Esophagus (tissue), 2 donors: Measurements from ENCODE around the gene OR9A4. TPM values are rescaled to one million over a fixed set of nuclear protein-coding genes. Genes with fewer than 3 reads are reported as not detected.

Experiments
- H3K27ac ChIP-seq, 2 donors: one replicate each; pipeline ENCODE4 v1.5.1; 2013; ENCODE audit warnings: low read depth in 2 of 2, mild to moderate bottlenecking in 2 of 2, inconsistent platforms in 1 of 2, low read length in 1 of 2, moderate library complexity in 1 of 2
- H3K27me3 ChIP-seq, 2 donors: one replicate each; pipeline ENCODE4 v1.6.1; 2013; ENCODE audit warnings: low read length in 2 of 2, control low read depth in 1 of 2, mild to moderate bottlenecking in 1 of 2; ENCODE audit not compliant: insufficient read depth in 2 of 2, control insufficient read depth in 1 of 2
- H3K36me3 ChIP-seq, 2 donors: one replicate each; pipeline ENCODE4 v1.6.1; 2013; ENCODE audit warnings: low read length in 1 of 2; ENCODE audit not compliant: control insufficient read depth in 2 of 2, insufficient read depth in 2 of 2
- H3K4me1 ChIP-seq, 2 donors: one replicate each; pipeline ENCODE4 v1.6.1; 2013; ENCODE audit warnings: low read length in 1 of 2; ENCODE audit not compliant: control insufficient read depth in 2 of 2, insufficient read depth in 2 of 2
- H3K4me3 ChIP-seq, 2 donors: one replicate each; pipeline ENCODE4 v1.5.1; 2013; ENCODE audit warnings: low read length in 2 of 2, mild to moderate bottlenecking in 2 of 2, low read depth in 1 of 2, moderate library complexity in 1 of 2
- H3K9me3 ChIP-seq, 2 donors: one replicate each; pipeline ENCODE4 v1.6.1; 2013; ENCODE audit warnings: mild to moderate bottlenecking in 2 of 2, low read depth in 1 of 2, low read length in 1 of 2, moderate library complexity in 1 of 2; ENCODE audit not compliant: control insufficient read depth in 2 of 2, insufficient read depth in 1 of 2
- WGBS, 2 donors: extraction: QIAGEN DNeasy Blood & Tissue Kit; methylation state at CpG; one replicate each; pipeline ENCODE4 v1.1.7; 2013; 5-methylcytosine and 5-hydroxymethylcytosine counted together
- polyA plus RNA-seq, 2 donors: library from polyadenylated mRNA; stranded (reverse); fragments of 200-250 nt; gene quantifications; one replicate each; pipeline ENCODE4 v1.2.3, GENCODE V29; 2013
- donor health status: healthy with polysubstance abuse.
- donor health status: Bipolar disorder and iron deficiency.

The OR9A4 gene
- polyA plus RNA-seq, 2 donors = not detected

- Histone ChIP-seq H3K27ac (no peak overlapping the region), H3K36me3 (no peaks in the 10 kb centered on the region), H3K4me1 (no peaks in the 10 kb centered on the region), H3K4me3 (no peak overlapping the region), H3K27me3 (no peaks in the 10 kb centered on the region), H3K9me3 (no peaks in the 10 kb centered on the region)
- WGBS, 2 donors = 67 to 77% methylated on average over 1 of the region's 1 CpG
These were observed 27.6 kb downstream of the OR9A4 start for GRCh38 chr7:141943846-141944245.

GRCh38 chr7:141944811-141945210, 28.6 kb downstream of the OR9A4 start:
- no peaks in the 10 kb centered on the region for H3K9me3 ChIP-seq
- whole genome bisulfite sequencing, 2 donors = 81 to 84% methylated on average over 3 of the region's 3 CpGs
- H3K4me3 ChIP-seq = no peak overlapping the region
- no peak overlapping the region for H3K27ac ChIP-seq
- no peaks in the 10 kb centered on the region for H3K27me3 ChIP-seq
- H3K36me3 ChIP-seq = no peaks in the 10 kb centered on the region
- H3K4me1 ChIP-seq = no peaks in the 10 kb centered on the region

DNA sequence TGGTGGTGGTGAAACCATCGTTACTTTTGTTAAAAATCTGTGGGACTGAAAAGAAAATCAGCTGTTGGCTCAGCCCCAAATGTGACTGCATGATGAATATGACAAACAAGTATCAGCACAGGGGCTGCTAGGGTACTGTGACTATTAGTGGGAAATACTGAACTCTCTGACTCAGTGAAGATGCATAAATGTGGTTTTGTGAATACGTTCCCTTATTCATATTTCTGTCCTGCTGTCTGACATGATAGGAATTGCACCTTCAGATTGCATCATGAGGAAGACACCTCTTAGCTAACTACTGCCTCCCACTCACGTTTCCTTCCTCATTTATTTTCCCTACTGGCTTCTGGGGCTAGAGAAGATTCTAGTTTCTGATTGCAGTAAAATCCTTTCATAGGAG, 29.2 kb downstream of the OR9A4 start:
- no peaks in the 10 kb centered on the region for H3K36me3 ChIP-seq
- no peak overlapping the region for H3K27ac ChIP-seq
- H3K27me3 ChIP-seq = no peaks in the 10 kb centered on the region
- peaks cover 0 to 2% of the 10 kb centered on the region in 2 donors for H3K9me3 ChIP-seq
- H3K4me3 ChIP-seq = no peak overlapping the region
- WGBS, 2 donors = 50 to 62% methylated on average over 3 of the region's 3 CpGs
- no peaks in the 10 kb centered on the region for H3K4me1 ChIP-seq

GRCh38 chr7:141946796-141947195, 30.6 kb downstream of the OR9A4 start, which contains the start of gene CLEC5A:
Gene CLEC5A (minus strand): TSS chr7:141946974. CDS start chr7:141946292, 682 bp downstream.
- H3K36me3 ChIP-seq = no peaks in the 10 kb centered on the region
- peaks cover 0 to 2% of the 10 kb centered on the region in 2 donors for H3K9me3 ChIP-seq
- H3K4me3 ChIP-seq = no peak within 1 kb of the TSS
- no peak within 1 kb of the TSS for H3K27ac ChIP-seq
- no peaks in the 10 kb centered on the region for H3K27me3 ChIP-seq
- 66 to 69% methylated on average over 3 of the region's 3 CpGs for WGBS, 2 donors
- no peaks in the 10 kb centered on the region for H3K4me1 ChIP-seq

DNA sequence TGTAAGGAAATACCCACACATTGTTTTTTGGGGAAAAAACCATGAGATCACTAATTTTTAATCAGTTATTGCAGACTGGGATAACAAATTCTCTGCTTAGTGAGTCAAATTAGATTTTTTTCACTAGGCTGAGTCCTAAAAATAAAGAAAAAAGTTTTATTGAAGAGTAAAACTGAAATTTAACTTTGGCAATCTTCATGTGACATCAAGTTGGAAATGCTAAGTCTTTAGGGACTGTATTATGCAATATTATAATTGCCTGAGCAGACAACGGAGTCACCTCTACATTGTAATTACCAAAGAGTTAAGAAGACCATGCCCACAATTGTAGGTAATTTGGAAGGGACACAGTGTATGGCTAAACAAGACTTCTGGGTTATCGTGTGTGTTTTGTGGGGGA, 32.8 kb downstream of the OR9A4 start:
- Histone ChIP-seq H3K4me3 (no peak overlapping the region), H3K27ac (no peak overlapping the region), H3K4me1 (no peaks in the 10 kb centered on the region), H3K9me3 (peaks cover 0 to 2% of the 10 kb centered on the region in 2 donors), H3K36me3 (no peaks in the 10 kb centered on the region), H3K27me3 (no peaks in the 10 kb centered on the region)
- WGBS, 2 donors = 82 to 90% methylated on average over 2 of the region's 2 CpGs

DNA sequence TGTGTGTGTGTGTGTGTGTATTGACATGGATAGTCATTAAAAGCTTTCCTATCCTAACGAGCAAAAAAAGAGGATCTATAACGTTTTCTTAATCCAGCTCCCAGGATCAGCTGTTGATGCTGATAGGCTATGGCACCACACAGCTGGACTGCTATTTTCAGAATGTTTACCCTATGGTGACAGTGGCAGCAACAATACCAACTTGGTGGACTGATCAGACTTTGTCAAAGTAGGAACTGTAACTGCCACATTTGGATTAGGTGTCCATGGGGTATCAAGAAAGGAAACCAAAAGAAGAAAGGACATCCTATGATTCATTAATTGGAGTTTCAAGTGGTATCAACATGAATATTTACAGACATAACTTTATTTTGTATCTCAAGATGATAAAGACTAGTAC, 33.3 kb downstream of the OR9A4 start:
- 57 to 68% methylated on average over 2 of the region's 2 CpGs for WGBS, 2 donors
- peaks cover 0 to 2% of the 10 kb centered on the region in 2 donors for H3K9me3 ChIP-seq
- no peaks in the 10 kb centered on the region for H3K4me1 ChIP-seq
- H3K27me3 ChIP-seq = no peaks in the 10 kb centered on the region
- H3K36me3 ChIP-seq = no peaks in the 10 kb centered on the region
- no peak overlapping the region for H3K27ac ChIP-seq
- H3K4me3 ChIP-seq = no peak overlapping the region

GRCh38 chr7:141949911-141950310, 33.7 kb downstream of the OR9A4 start:
- peaks cover 0 to 2% of the 10 kb centered on the region in 2 donors for H3K9me3 ChIP-seq
- no peak overlapping the region for H3K4me3 ChIP-seq
- H3K4me1 ChIP-seq = no peaks in the 10 kb centered on the region
- 81 to 82% methylated on average over 3 of the region's 3 CpGs for WGBS, 2 donors
- H3K36me3 ChIP-seq = no peaks in the 10 kb centered on the region
- no peak overlapping the region for H3K27ac ChIP-seq
- H3K27me3 ChIP-seq = no peaks in the 10 kb centered on the region

- Histone ChIP-seq H3K9me3 (peaks cover 0 to 2% of the 10 kb centered on the region in 2 donors), H3K4me1 (no peaks in the 10 kb centered on the region), H3K27me3 (no peaks in the 10 kb centered on the region), H3K36me3 (no peaks in the 10 kb centered on the region), H3K27ac (no peak overlapping the region), H3K4me3 (no peak overlapping the region)
- 78 to 91% methylated on average over 1 of the region's 1 CpG for WGBS, 2 donors
These were observed 34.6 kb downstream of the OR9A4 start for GRCh38 chr7:141950806-141951205.

DNA sequence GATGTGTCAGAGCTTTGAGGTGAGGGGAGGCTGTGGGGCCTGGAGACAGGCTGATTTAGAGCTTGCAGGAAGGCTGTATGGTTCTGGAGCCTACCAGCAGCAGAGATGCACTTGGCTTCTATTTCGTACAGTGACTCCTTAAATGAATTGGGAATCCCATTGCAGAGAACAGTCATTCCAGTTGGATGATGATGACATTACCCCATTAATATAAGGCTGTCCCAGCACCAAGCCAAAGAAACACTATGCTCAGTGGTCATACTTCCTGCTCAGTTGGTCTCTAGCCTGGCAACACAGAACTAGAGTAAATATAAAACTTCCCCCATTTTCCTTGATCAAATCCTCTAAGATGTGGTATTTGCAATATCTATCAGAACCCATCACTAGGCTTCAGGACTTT, 36.3 kb downstream of the OR9A4 start:
- 82 to 89% methylated on average over 1 of the region's 1 CpG for WGBS, 2 donors
- Histone ChIP-seq H3K27me3 (no peaks in the 10 kb centered on the region), H3K4me1 (no peaks in the 10 kb centered on the region), H3K27ac (no peak overlapping the region), H3K9me3 (peaks cover 0 to 2% of the 10 kb centered on the region in 2 donors), H3K36me3 (no peaks in the 10 kb centered on the region), H3K4me3 (no peak overlapping the region)

GRCh38 chr7:141954334-141954733, 38.1 kb downstream of the OR9A4 start:
- Histone ChIP-seq H3K36me3 (no peaks in the 10 kb centered on the region), H3K27me3 (no peaks in the 10 kb centered on the region), H3K4me1 (no peaks in the 10 kb centered on the region), H3K4me3 (no peak overlapping the region), H3K27ac (no peak overlapping the region), H3K9me3 (peaks cover 0 to 2% of the 10 kb centered on the region in 2 donors)
- WGBS, 2 donors = 73 to 77% methylated on average over 1 of the region's 1 CpG
